DOHH2 (cell line): Measurements from ENCODE around the gene CCDC80.

Experiments used
- H3F3A ChIP-seq: fragments of 200-600 bp; sonication (generic), shearing (Covaris generic); 2 replicates; pipeline ENCODE4 v1.6.0; 2016; ENCODE audit warnings: antibody characterized with exemption, mild to moderate bottlenecking; ENCODE audit not compliant: control insufficient read depth, insufficient read depth
- H3K27ac ChIP-seq: fragments of 200-600 bp; sonication (generic); 2 replicates; pipeline ENCODE4 v1.5.1; 2014; ENCODE audit warnings: low read depth, mild to moderate bottlenecking, low read length, moderate library complexity
- H3K27me3 ChIP-seq: fragments of 200-600 bp; sonication (generic); 2 replicates; pipeline ENCODE4 v1.6.1; 2014; ENCODE audit warnings: mild to moderate bottlenecking, low read length, mixed read lengths; ENCODE audit not compliant: control insufficient read depth
- H3K36me3 ChIP-seq: fragments of 200-600 bp; sonication (generic); 2 replicates; pipeline ENCODE4 v1.6.1; 2014; ENCODE audit warnings: mild to moderate bottlenecking, low read length, moderate library complexity, mixed read lengths; ENCODE audit not compliant: control insufficient read depth
- H3K4me1 ChIP-seq: fragments of 200-600 bp; sonication (generic); 2 replicates; pipeline ENCODE4 v1.6.1; 2014; ENCODE audit warnings: mild to moderate bottlenecking, low read length, mixed read lengths; ENCODE audit not compliant: control insufficient read depth
- H3K4me2 ChIP-seq: fragments of 200-600 bp; sonication (generic); 2 replicates; pipeline ENCODE4 v1.6.0; 2014; ENCODE audit warnings: mild to moderate bottlenecking, low read length, moderate library complexity
- H3K4me3 ChIP-seq: fragments of 200-600 bp; sonication (generic); 2 replicates; pipeline ENCODE4 v1.5.1; 2014; ENCODE audit warnings: mild to moderate bottlenecking, low read length, mixed read lengths
- H3K79me2 ChIP-seq: fragments of 200-600 bp; sonication (generic); 2 replicates; pipeline ENCODE4 v1.6.1; 2014; ENCODE audit warnings: mild to moderate bottlenecking, low read length, mixed read lengths; ENCODE audit not compliant: control insufficient read depth
- H3K9me2 ChIP-seq: fragments of 200-600 bp; sonication (generic); replicated peaks from 2 replicates; pipeline ENCODE4 v1.6.1; 2014; ENCODE audit warnings: mild to moderate bottlenecking, low read length, mixed read lengths; ENCODE audit not compliant: control insufficient read depth
- H3K9me3 ChIP-seq: fragments of 200-600 bp; sonication (generic); 2 replicates; pipeline ENCODE4 v1.6.1; 2014; ENCODE audit warnings: antibody characterized with exemption, low read length, mixed read lengths; ENCODE audit not compliant: control insufficient read depth, insufficient read depth
- H4K20me1 ChIP-seq: fragments of 200-600 bp; sonication (generic); 2 replicates; pipeline ENCODE4 v1.6.0; 2014; ENCODE audit warnings: low read depth, mild to moderate bottlenecking, antibody characterized with exemption, low read length, moderate library complexity; ENCODE audit not compliant: control insufficient read depth, insufficient read depth
- CTCF ChIP-seq: fragments of 200-600 bp; sonication (generic); IDR thresholded peaks from one replicate; pipeline ENCODE4 v1.5.1; 2014; ENCODE audit warnings: antibody characterized with exemption, mild to moderate bottlenecking, low read depth, low read length; ENCODE audit not compliant: poor library complexity, severe bottlenecking
- EZH2phosphoT487 ChIP-seq: fragments of 200-600 bp; sonication (generic); IDR thresholded peaks from 2 replicates; pipeline ENCODE4 v1.6.1; 2017; ENCODE audit warnings: borderline replicate concordance, mild to moderate bottlenecking, antibody characterized with exemption, low read length, moderate library complexity, mixed read lengths

CCDC80 gene

GRCh38 chr3:112656043-112656442, 15.1 kb upstream of the CCDC80 start:
- H3K4me3 ChIP-seq = no peak overlapping the region
- no peak for TF ChIP-seq EZH2phosphoT487
- no peak for TF ChIP-seq CTCF
- H3K4me2 ChIP-seq = no peak overlapping the region
- H3K27ac ChIP-seq = no peak overlapping the region
- no peaks in the 10 kb centered on the region for H3K27me3 ChIP-seq
- no peaks in the 10 kb centered on the region for H3K9me3 ChIP-seq
- H3F3A ChIP-seq = no peaks in the 10 kb centered on the region
- no peaks in the 10 kb centered on the region for H3K9me2 ChIP-seq
- H4K20me1 ChIP-seq = no peaks in the 10 kb centered on the region
- H3K36me3 ChIP-seq = no peaks in the 10 kb centered on the region
- no peaks in the 10 kb centered on the region for H3K79me2 ChIP-seq
- H3K4me1 ChIP-seq = no peaks in the 10 kb centered on the region

GRCh38 chr3:112654979-112655378, 14.0 kb upstream of the CCDC80 start:
- H3K4me3 ChIP-seq = no peak overlapping the region
- H4K20me1 ChIP-seq = no peaks in the 10 kb centered on the region
- H3K79me2 ChIP-seq = no peaks in the 10 kb centered on the region
- H3K27ac ChIP-seq = no peak overlapping the region
- TF ChIP-seq CTCF (no peak), EZH2phosphoT487 (no peak)
- no peaks in the 10 kb centered on the region for H3K9me3 ChIP-seq
- no peaks in the 10 kb centered on the region for H3K4me1 ChIP-seq
- H3K36me3 ChIP-seq = no peaks in the 10 kb centered on the region
- no peaks in the 10 kb centered on the region for H3K9me2 ChIP-seq
- no peaks in the 10 kb centered on the region for H3F3A ChIP-seq
- H3K4me2 ChIP-seq = no peak overlapping the region
- H3K27me3 ChIP-seq = no peaks in the 10 kb centered on the region

- Histone ChIP-seq H3K9me3 (no peaks in the 10 kb centered on the region), H3K27ac (no peak overlapping the region), H3K9me2 (no peaks in the 10 kb centered on the region), H3K79me2 (no peaks in the 10 kb centered on the region), H3K27me3 (no peaks in the 10 kb centered on the region), H3K36me3 (no peaks in the 10 kb centered on the region), H3K4me1 (no peaks in the 10 kb centered on the region), H3F3A (no peaks in the 10 kb centered on the region), H3K4me2 (no peak overlapping the region), H4K20me1 (no peaks in the 10 kb centered on the region), H3K4me3 (no peak overlapping the region)
- TF ChIP-seq CTCF = no peak
- TF ChIP-seq EZH2phosphoT487 = no peak
Observed at GRCh38 chr3:112654492-112654891, 13.5 kb upstream of the CCDC80 start.

GRCh38 chr3:112653881-112654300, 12.9 kb upstream of the CCDC80 start:
- no peak overlapping the region for H3K4me3 ChIP-seq
- no peak overlapping the region for H3K27ac ChIP-seq
- no peaks in the 10 kb centered on the region for H3K27me3 ChIP-seq
- no peaks in the 10 kb centered on the region for H3K9me2 ChIP-seq
- TF ChIP-seq CTCF (no peak), EZH2phosphoT487 (no peak)
- no peaks in the 10 kb centered on the region for H3K79me2 ChIP-seq
- H3F3A ChIP-seq = no peaks in the 10 kb centered on the region
- no peaks in the 10 kb centered on the region for H3K9me3 ChIP-seq
- H3K4me1 ChIP-seq = no peaks in the 10 kb centered on the region
- H3K4me2 ChIP-seq = no peak overlapping the region
- no peaks in the 10 kb centered on the region for H4K20me1 ChIP-seq
- no peaks in the 10 kb centered on the region for H3K36me3 ChIP-seq
